Smooth muscle cell (in vitro differentiated cells): ENCODE measurements around the gene BTBD1. TPM values are rescaled to one million over a fixed set of nuclear protein-coding genes. Genes with fewer than 3 reads are reported as not detected.

Source experiments
- DNase-seq: peaks from one replicate; lab custom pipeline; 2025; ENCODE audit not compliant: unreplicated experiment; lab: John Stamatoyannopoulos, UW
- H2AFZ ChIP-seq: fragments of 200-600 bp; sonication (generic); 2 replicates; pipeline ENCODE4 v1.6.0; 2016; ENCODE audit warnings: antibody characterized with exemption, low read depth, mild to moderate bottlenecking
- H3F3A ChIP-seq: fragments of 200-600 bp; sonication (generic); 2 replicates; pipeline ENCODE4 v1.6.0; 2017; ENCODE audit warnings: antibody characterized with exemption, low read depth
- H3K27ac ChIP-seq: fragments of 200-600 bp; sonication (generic); 2 replicates; pipeline ENCODE4 v1.5.1; 2016; ENCODE audit warnings: low read depth, mild to moderate bottlenecking
- H3K27me3 ChIP-seq: fragments of 200-600 bp; sonication (generic); 2 replicates; pipeline ENCODE4 v1.6.1; 2016; ENCODE audit warnings: low read depth, mild to moderate bottlenecking
- H3K36me3 ChIP-seq: fragments of 200-600 bp; sonication (generic); 2 replicates; pipeline ENCODE4 v1.5.1; 2016; ENCODE audit warnings: low read depth
- H3K4me1 ChIP-seq: fragments of 200-600 bp; sonication (generic); 2 replicates; pipeline ENCODE4 v1.5.1; 2016; ENCODE audit warnings: low read depth
- H3K4me2 ChIP-seq: fragments of 200-600 bp; sonication (generic); 2 replicates; pipeline ENCODE4 v1.6.0; 2016; ENCODE audit warnings: mild to moderate bottlenecking
- H3K4me3 ChIP-seq: fragments of 200-600 bp; sonication (generic); 2 replicates; pipeline ENCODE4 v1.5.1; 2016; ENCODE audit warnings: mild to moderate bottlenecking
- H3K79me2 ChIP-seq: fragments of 200-600 bp; sonication (generic); 2 replicates; pipeline ENCODE4 v1.6.0; 2016; ENCODE audit warnings: low read depth, mild to moderate bottlenecking
- H3K9ac ChIP-seq: fragments of 200-600 bp; sonication (generic); 2 replicates; pipeline ENCODE4 v1.6.0; 2016; ENCODE audit warnings: low read depth
- H3K9me3 ChIP-seq: fragments of 200-600 bp; sonication (generic); replicated peaks from 2 replicates; pipeline ENCODE4 v1.5.1; 2016; ENCODE audit warnings: low read depth
- H4K20me1 ChIP-seq: fragments of 200-600 bp; sonication (generic); 2 replicates; pipeline ENCODE4 v1.6.0; 2016; ENCODE audit warnings: low read depth
- WGBS: methylation state at CpG from one replicate; pipeline ENCODE4 v1.1.7; 2016; ENCODE audit warnings: low lambda C conversion rate; 5-methylcytosine and 5-hydroxymethylcytosine counted together
- polyA plus RNA-seq: library from polyadenylated mRNA; unstranded; fragments of >200 nt; fragmentation: Nextera tagmentation; extraction: Ambion mirVana; gene quantifications from 2 replicates; pipeline ENCODE4 v1.2.1, GENCODE V29; 2016
- total RNA-seq: library from RNA; depleted of rRNA; stranded (reverse); fragments of >200 nt; gene quantifications from 2 replicates; pipeline ENCODE4 v1.2.3, GENCODE V29; 2014
- TF ChIP-seq, protein P1 (sequence below): fragments of 200-600 bp; sonication (generic); IDR thresholded peaks from 2 replicates; pipeline ENCODE4 v1.5.1; 2017; ENCODE audit warnings: borderline replicate concordance, mild to moderate bottlenecking, antibody characterized with exemption; ENCODE audit not compliant: insufficient read depth, poor library complexity, severe bottlenecking

The BTBD1 gene
- total and polyA plus RNA-seq, 2 experiments from 2014 or later = 43.2 to 75.2 TPM

DNA sequence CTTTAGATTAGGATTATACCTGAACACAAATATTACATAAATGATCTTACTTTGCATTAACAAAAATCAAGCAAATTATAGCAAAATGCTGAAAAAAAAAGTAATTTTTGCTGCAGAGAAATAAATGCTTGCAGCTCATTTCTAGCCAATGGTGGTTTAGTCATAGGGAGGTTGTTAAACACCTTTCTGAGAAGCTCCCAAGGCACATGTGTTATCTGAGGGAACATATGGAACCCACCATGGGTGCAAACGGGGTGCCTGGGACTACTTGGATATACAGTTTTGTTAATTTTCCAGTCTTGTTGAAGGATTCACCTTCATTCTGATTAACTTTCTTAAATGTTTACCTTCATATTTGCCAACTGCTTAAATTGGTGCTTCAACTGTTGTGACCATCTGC lies 90.0 kb downstream of the BTBD1 start:
- TF ChIP-seq, protein P1, sequence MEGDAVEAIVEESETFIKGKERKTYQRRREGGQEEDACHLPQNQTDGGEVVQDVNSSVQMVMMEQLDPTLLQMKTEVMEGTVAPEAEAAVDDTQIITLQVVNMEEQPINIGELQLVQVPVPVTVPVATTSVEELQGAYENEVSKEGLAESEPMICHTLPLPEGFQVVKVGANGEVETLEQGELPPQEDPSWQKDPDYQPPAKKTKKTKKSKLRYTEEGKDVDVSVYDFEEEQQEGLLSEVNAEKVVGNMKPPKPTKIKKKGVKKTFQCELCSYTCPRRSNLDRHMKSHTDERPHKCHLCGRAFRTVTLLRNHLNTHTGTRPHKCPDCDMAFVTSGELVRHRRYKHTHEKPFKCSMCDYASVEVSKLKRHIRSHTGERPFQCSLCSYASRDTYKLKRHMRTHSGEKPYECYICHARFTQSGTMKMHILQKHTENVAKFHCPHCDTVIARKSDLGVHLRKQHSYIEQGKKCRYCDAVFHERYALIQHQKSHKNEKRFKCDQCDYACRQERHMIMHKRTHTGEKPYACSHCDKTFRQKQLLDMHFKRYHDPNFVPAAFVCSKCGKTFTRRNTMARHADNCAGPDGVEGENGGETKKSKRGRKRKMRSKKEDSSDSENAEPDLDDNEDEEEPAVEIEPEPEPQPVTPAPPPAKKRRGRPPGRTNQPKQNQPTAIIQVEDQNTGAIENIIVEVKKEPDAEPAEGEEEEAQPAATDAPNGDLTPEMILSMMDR = no peak

DNA sequence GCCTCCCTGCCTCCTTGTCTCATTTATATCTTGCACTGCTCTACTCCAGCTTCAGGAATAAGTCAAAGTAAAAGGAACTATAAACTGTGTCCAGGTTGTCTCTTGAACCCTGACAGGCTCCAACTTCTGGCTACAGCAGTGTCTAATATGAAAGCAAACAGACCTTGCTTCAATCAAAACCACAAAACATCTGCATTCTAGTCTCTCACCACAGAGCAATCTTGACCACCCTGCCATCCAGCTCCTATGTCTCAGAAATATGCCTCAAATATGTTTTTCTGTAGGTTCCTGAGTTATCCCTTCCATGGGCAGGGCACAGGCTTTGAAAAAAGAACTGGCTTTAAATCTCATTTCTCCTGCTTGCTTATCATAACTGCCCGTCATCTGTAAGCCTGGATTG lies 94.1 kb downstream of the BTBD1 start:
- Histone ChIP-seq H3K9me3 (no peaks in the 10 kb centered on the region), H3F3A (no peaks in the 10 kb centered on the region), H3K27ac (no peak overlapping the region), H3K9ac (no peak overlapping the region), H3K79me2 (no peaks in the 10 kb centered on the region), H3K4me3 (no peak overlapping the region), H2AFZ (no peak overlapping the region), H3K4me2 (no peak overlapping the region), H3K27me3 (no peaks in the 10 kb centered on the region), H3K4me1 (no peaks in the 10 kb centered on the region), H4K20me1 (no peaks in the 10 kb centered on the region), H3K36me3 (no peaks in the 10 kb centered on the region)
- TF ChIP-seq, protein P1 = no peak
- 89% methylated on average over 1 of the region's 1 CpG for WGBS
- no peak for DNase-seq

More for the DNA sequence above, 90.0 kb downstream of the BTBD1 start:
- Histone ChIP-seq H3K4me1 (no peaks in the 10 kb centered on the region), H3K27me3 (no peaks in the 10 kb centered on the region), H3K9ac (no peak overlapping the region), H3K36me3 (no peaks in the 10 kb centered on the region), H3K4me2 (no peak overlapping the region), H3K4me3 (no peak overlapping the region), H3K27ac (no peak overlapping the region), H3F3A (no peaks in the 10 kb centered on the region), H2AFZ (no peak overlapping the region), H3K9me3 (no peaks in the 10 kb centered on the region), H4K20me1 (no peaks in the 10 kb centered on the region), H3K79me2 (no peaks in the 10 kb centered on the region)
- WGBS = 97% methylated on average over 1 of the region's 1 CpG
- DNase-seq = no peak

DNA sequence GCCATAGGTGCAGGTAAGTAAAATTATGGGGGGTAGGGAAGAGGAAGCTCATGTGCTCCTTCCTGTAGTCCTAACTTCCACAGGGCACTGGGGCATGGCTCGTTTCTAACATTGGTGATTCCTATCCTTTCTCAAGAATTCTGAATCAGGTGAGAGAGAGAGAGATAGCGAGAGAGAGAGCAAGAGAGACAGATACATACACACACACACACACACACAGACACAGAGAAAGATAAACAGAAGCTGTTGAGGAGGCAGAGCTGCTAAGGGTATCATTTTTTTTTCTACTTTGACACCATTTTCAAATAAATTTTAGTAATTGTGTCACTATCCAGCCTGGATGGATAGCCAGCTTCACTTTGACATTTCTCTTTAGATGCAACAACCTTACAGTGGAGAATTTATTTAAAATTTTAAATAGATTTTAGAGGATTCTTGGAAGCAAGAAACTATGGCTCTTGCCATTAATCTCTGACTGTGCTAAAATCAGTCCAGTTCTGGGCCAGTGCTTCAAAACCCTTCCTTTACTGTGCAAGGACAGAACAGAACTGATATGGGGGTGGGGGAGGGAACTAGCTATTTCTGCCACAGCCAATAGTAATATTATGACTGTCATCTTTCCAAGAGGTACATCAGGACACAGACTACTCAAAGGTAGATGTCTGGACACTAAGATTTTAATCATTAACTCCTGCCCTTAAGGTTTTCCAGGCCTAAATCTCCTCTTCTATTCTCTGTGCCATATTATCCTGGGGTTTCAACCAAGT lies 95.7 kb downstream of the BTBD1 start:
- Histone ChIP-seq H3K4me2 (no peak overlapping the region), H3K9me3 (no peaks in the 10 kb centered on the region), H3K9ac (no peak overlapping the region), H3K79me2 (no peaks in the 10 kb centered on the region), H3F3A (no peaks in the 10 kb centered on the region), H3K4me3 (no peak overlapping the region), H4K20me1 (no peaks in the 10 kb centered on the region), H3K36me3 (no peaks in the 10 kb centered on the region), H2AFZ (no peak overlapping the region), H3K4me1 (no peaks in the 10 kb centered on the region), H3K27ac (no peak overlapping the region), H3K27me3 (no peaks in the 10 kb centered on the region)
- WGBS = 84% methylated on average over 2 of the region's 2 CpGs
- no peak for DNase-seq
- TF ChIP-seq, protein P1 = no peak

DNA sequence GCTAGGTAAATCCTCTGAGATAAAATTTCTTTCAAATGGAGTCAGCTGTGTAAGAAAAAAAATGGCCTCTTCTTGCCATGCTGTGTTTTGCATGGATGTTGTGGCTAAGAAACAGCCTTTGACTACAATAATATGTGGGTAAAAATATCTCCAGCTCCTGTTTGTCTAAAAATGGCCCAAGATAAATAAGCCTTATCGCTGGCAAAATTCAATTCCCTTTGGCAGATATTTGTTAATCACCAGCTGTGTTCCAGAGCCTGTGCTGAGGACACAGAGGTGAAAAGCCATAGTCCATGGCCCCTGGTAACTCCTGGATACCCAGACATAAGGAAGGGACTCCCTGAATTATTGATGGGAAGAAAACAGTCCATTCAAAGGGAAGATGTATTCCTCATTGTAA lies 96.4 kb downstream of the BTBD1 start:
- DNase-seq = no peak
- no peaks in the 10 kb centered on the region for H3F3A ChIP-seq
- H3K79me2 ChIP-seq = no peaks in the 10 kb centered on the region
- H3K9ac ChIP-seq = no peak overlapping the region
- no peak overlapping the region for H3K4me2 ChIP-seq
- H3K27me3 ChIP-seq = no peaks in the 10 kb centered on the region
- no peak overlapping the region for H3K27ac ChIP-seq
- H3K9me3 ChIP-seq = no peaks in the 10 kb centered on the region
- WGBS = 100% methylated on average over 1 of the region's 1 CpG
- no peak overlapping the region for H3K4me3 ChIP-seq
- H2AFZ ChIP-seq = no peak overlapping the region
- no peaks in the 10 kb centered on the region for H3K4me1 ChIP-seq
- H3K36me3 ChIP-seq = no peaks in the 10 kb centered on the region
- no peaks in the 10 kb centered on the region for H4K20me1 ChIP-seq
- TF ChIP-seq, protein P1 = no peak
